ENCODE measurements around the gene DNAJB9. TPM values are rescaled to one million over a fixed set of nuclear protein-coding genes. Genes with fewer than 3 reads are reported as not detected.
"Not testable (repeated sequence)": the region's sequence is repeated elsewhere in the genome, so short reads cannot be mapped to it uniquely, and the experiment has no call there.

DNAJB9 gene
- total and polyA plus RNA-seq, 9 of the 15 experiments (the other 6 are each of a cell fraction or from before 2014, with no cell fraction given), result 4.3 to 34.2 (median 9.6) TPM

DNA sequence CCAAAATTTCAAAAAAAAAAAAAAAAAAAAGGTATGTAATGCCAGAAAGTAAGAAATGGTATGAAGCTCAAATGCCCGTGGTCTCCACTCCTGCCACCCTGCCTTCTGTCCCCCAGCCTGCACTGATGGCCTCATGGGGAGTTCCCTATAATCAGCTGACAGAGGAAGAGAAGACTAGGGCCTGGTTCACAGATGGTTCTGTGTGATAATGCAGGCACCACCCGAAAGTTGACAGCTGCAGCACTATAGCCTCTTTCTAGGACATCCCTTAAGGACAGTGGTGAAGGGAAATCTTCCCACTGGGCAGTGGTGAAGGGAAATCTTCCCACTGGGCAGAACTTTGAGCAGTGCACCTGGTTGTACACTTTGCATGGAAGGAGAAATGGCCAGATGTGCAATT, 31.4 kb upstream of the DNAJB9 start:
- H3K79me2 ChIP-seq (ENCODE audit: control insufficient read depth, insufficient read depth, low read length); intact Hi-C loops (cut with micrococcal nuclease); H3K9me3 ChIP-seq (replicated peaks; ENCODE audit: control insufficient read depth, insufficient read depth, low read depth, low read length); H4K20me1 ChIP-seq (replicated peaks; ENCODE audit: control insufficient read depth, insufficient read depth, low read length); H3K36me3 ChIP-seq (ENCODE audit: control insufficient read depth, insufficient read depth, low read length); H3K9me1 ChIP-seq (ENCODE audit: control insufficient read depth, insufficient read depth, low read length); in situ Hi-C loops (cut with MboI); H2AFZ ChIP-seq (ENCODE audit: low read depth, low read length); H3K4me3 ChIP-seq; H3K27me3 ChIP-seq (ENCODE audit: control insufficient read depth in 2 of 2, insufficient read depth in 2 of 2, low read length in 2 of 2); BruUV-seq (replicated peaks); TF ChIP-seq FOXM1 (CRISPR knock-in tag; IDR thresholded peaks at IDR 0.05; ENCODE audit: low read depth): not testable (repeated sequence)
- peak overlapping the region; percentile 60 for H3K4me2 ChIP-seq (ENCODE audit: insufficient read depth, low read length)
- DNase-seq (ENCODE audit: extremely low read depth in 1 of 4, low spot score in 3 of 4), result peak in 2 of 4 experiments; percentile 40 to 93
- ATAC-seq, result peak; percentile 88
- WGBS (ENCODE audit: insufficient coverage, low coverage, missing lambda C conversion rate), result 0% methylated on average over 2 of the region's 2 CpGs
- H3K27ac ChIP-seq (ENCODE audit: extremely low read depth, low read depth, low read length), result peak overlapping the region; percentile 8; the same call in 1 of the 3 replicates
- 0 out of 4 replicates have a peak overlapping the region, but pooled peaks of 1 of the 2 experiments have one; percentile 28 for H3K9ac ChIP-seq (ENCODE audit: insufficient read depth in 1 of 2, low read depth in 2 of 2, low read length in 2 of 2)
- ChIA-PET CTCF (ENCODE audit: low intra/inter-chr PET ratio) (interaction anchor here (0.5 to 0.6 kb wide), 2 partner anchors 12 to 767 kb away, joined by 3 read pairs; partner anchors contain the start of gene PNPLA8), POLR2A (interaction anchor here (0.6 to 2.1 kb wide), 4 partner anchors 12 to 53 kb away, joined by 3 to 9 read pairs (median 3); partner anchors contain the start of genes DNAJB9, PNPLA8 and THAP5)
- peak; percentile 95 for FAIRE-seq
- peaks cover 9 to 36% of the 10 kb centered on the region in 2 experiments for H3K4me1 ChIP-seq (replicated peaks in 1 of 2; ENCODE audit: control insufficient read depth in 2 of 2, insufficient read depth in 2 of 2, low read length in 2 of 2)
- TF ChIP-seq, protein P1, sequence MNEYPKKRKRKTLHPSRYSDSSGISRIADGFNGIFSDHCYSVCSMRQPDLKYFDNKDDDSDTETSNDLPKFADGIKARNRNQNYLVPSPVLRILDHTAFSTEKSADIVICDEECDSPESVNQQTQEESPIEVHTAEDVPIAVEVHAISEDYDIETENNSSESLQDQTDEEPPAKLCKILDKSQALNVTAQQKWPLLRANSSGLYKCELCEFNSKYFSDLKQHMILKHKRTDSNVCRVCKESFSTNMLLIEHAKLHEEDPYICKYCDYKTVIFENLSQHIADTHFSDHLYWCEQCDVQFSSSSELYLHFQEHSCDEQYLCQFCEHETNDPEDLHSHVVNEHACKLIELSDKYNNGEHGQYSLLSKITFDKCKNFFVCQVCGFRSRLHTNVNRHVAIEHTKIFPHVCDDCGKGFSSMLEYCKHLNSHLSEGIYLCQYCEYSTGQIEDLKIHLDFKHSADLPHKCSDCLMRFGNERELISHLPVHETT (CRISPR knock-in tag; conservative IDR thresholded peaks at IDR 0.05 in 1 of 2, IDR thresholded peaks at IDR 0.05 in 1 of 2), result peak in 1 of 2 experiments; percentile 74; a peak in 2 of 4 replicates
- TF ChIP-seq, protein P2, sequence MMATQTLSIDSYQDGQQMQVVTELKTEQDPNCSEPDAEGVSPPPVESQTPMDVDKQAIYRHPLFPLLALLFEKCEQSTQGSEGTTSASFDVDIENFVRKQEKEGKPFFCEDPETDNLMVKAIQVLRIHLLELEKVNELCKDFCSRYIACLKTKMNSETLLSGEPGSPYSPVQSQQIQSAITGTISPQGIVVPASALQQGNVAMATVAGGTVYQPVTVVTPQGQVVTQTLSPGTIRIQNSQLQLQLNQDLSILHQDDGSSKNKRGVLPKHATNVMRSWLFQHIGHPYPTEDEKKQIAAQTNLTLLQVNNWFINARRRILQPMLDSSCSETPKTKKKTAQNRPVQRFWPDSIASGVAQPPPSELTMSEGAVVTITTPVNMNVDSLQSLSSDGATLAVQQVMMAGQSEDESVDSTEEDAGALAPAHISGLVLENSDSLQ (IDR thresholded peaks at IDR 0.05), result peak; percentile 88
- 0 out of 4 replicates have a peak, but pooled peaks of 1 of the 2 experiments have one; percentile 31 for TF ChIP-seq NRF1 (conservative IDR thresholded peaks at IDR 0.05 in 1 of 2, IDR thresholded peaks at IDR 0.05 in 1 of 2)
- TF ChIP-seq HMBOX1 (IDR thresholded peaks at IDR 0.05), result peak; percentile 68
- peak; percentile 73; the same call in 1 of the 2 replicates for TF ChIP-seq KLF1 (tag; IDR thresholded peaks at IDR 0.05)
- 0 out of 2 replicates have a peak, but pooled peaks have one; percentile 66 for TF ChIP-seq NBN (IDR thresholded peaks at IDR 0.05; ENCODE audit: low read depth)
- peak; percentile 57 for TF ChIP-seq HES1 (IDR thresholded peaks at IDR 0.05; ENCODE audit: low read depth)
- peak; percentile 87 for TF ChIP-seq FOXM1 (IDR thresholded peaks at IDR 0.05; ENCODE audit: low read depth)
- peak; percentile 30; the same call in 1 of the 2 replicates for TF ChIP-seq MTA1 (IDR thresholded peaks at IDR 0.05; ENCODE audit: borderline replicate concordance)
- peak; percentile 88 for TF ChIP-seq HIVEP1 (CRISPR knock-in tag; IDR thresholded peaks at IDR 0.05)
- TF ChIP-seq JUND (IDR thresholded peaks at IDR 0.05; ENCODE audit: borderline replicate concordance, low read depth, low read length), result peak; percentile 68; the same call in 1 of the 2 replicates
- peak; percentile 63; the same call in 1 of the 3 replicates for TF ChIP-seq JUND (tag; IDR thresholded peaks at IDR 0.05; ENCODE audit: borderline replicate concordance, low read depth, low read length)
- TF ChIP-seq HDAC3 (IDR thresholded peaks at IDR 0.05; ENCODE audit: borderline replicate concordance, partially characterized antibody), result peak; percentile 87
- TF ChIP-seq SPI1 (IDR thresholded peaks at IDR 0.05; ENCODE audit: borderline replicate concordance, low read depth, low read length), result peak; percentile 84
- peak; percentile 93 for TF ChIP-seq NCOR1 (IDR thresholded peaks at IDR 0.05)
- TF ChIP-seq EP300 (IDR thresholded peaks at IDR 0.05; ENCODE audit: low read length), result peak; percentile 89
- peak; percentile 94 for TF ChIP-seq CTBP1 (IDR thresholded peaks at IDR 0.05; ENCODE audit: borderline replicate concordance)

All from K562 (cell line).